ENCODE results near the gene CAMKK1. TPM values are rescaled to one million over a fixed set of nuclear protein-coding genes. Genes with fewer than 3 reads are reported as not detected.
A peak's percentile ranks its signal among the peaks of the same experiment; 100 is the strongest.

CAMKK1 gene
- total and polyA plus RNA-seq, 2 of the 4 experiments (the other 2 are of a cell fraction): 4.1 to 8.2 TPM

DNA sequence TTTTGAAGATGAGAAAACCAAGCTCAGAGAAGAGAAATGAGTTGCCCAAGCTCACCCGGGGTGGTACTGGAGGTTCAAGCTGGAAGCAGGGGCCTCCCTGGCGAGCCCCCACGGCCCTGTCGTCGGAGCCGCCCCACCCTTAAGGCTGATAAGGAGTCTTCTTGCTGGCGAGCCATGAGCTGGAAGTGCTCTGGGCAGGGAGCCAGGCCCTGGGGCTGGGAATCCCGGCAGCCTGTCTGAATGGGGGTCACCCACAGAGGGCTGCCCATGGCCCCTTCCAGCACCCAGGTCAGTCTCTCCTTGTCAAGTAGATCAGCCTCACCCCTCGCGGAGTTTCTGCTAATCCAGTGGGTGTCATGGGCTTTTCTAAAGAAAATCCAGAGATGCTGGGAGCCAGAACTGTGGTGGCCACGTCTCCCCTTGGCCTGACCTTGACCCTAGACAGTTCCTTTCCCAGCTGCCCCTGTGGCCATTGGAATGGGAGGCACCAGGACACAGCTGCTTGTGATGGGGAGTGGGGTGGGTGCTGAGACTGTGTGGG is 24.6 kb upstream of the CAMKK1 start:
- peak; percentile 30 for DNase-seq

More for the DNA sequence above, 24.6 kb upstream of the CAMKK1 start:
- Histone ChIP-seq H2AK5ac (ENCODE audit: low read depth, low read length) (no peak overlapping the region), H2BK120ac (ENCODE audit: low read depth, low read length) (no peak overlapping the region), H3K9ac (ENCODE audit: low read depth, low read length) (no peak overlapping the region), H2BK5ac (ENCODE audit: low read depth, low read length, poor library complexity, severe bottlenecking) (no peak overlapping the region), H3K9me1 (ENCODE audit: insufficient read depth, low read length) (no peaks in the 10 kb centered on the region), H3K18ac (ENCODE audit: low read depth, low read length) (no peak overlapping the region), H2AK9ac (replicated peaks; ENCODE audit: low read depth, low read length, poor library complexity) (peak overlapping the region; percentile 65), H3K27ac (ENCODE audit: insufficient read depth, low read length) (no peak overlapping the region), H3K79me1 (ENCODE audit: low read depth in 1 of 2, low read length in 2 of 2) (no peaks in the 10 kb centered on the region), H3K4me1 (ENCODE audit: control insufficient read depth, insufficient read depth, low read length) (peaks cover 5% of the 10 kb centered on the region; the same call in 1 of the 2 replicates), H3K14ac (replicated peaks; ENCODE audit: low read depth, low read length) (no peak overlapping the region), H2BK20ac (ENCODE audit: low read depth, low read length) (no peak overlapping the region), H2BK15ac (ENCODE audit: low read depth, low read length) (no peak overlapping the region), H4K91ac (ENCODE audit: insufficient read depth, low read depth, low read length) (no peak overlapping the region), H4K20me1 (ENCODE audit: insufficient read depth, low read length) (no peaks in the 10 kb centered on the region), H3K4me2 (ENCODE audit: low read depth, low read length) (no peak overlapping the region), H3K9me3 (ENCODE audit: control insufficient read depth, insufficient read depth, low read length) (no peaks in the 10 kb centered on the region), H3K27me3 (ENCODE audit: control insufficient read depth, insufficient read depth, low read length) (no peaks in the 10 kb centered on the region), H4K8ac (ENCODE audit: low read depth in 2 of 2, low read length in 2 of 2) (no peak overlapping the region), H3K36me3 (ENCODE audit: control insufficient read depth, insufficient read depth, low read length) (no peaks in the 10 kb centered on the region), H3K23ac (ENCODE audit: low read depth, low read length) (no peak overlapping the region), H2AFZ (replicated peaks; ENCODE audit: low read length, poor library complexity) (peak overlapping the region; percentile 33), H4K5ac (ENCODE audit: low read depth, low read length) (no peak overlapping the region), H3K4ac (ENCODE audit: low read depth, low read length) (no peak overlapping the region), H3K56ac (ENCODE audit: extremely low read depth, insufficient read depth, low read length) (no peak overlapping the region), H3K4me3 (ENCODE audit: insufficient read depth, low read depth, low read length) (no peak overlapping the region)
- intact Hi-C loops (cut with micrococcal nuclease) (no loop called here), in situ Hi-C loops (cut with MboI; ENCODE audit: low sequenced_read_pairs) (no loop called here), dilution Hi-C loops (cut with HindIII; ENCODE audit: low sequenced_read_pairs, unreplicated experiment) (no loop called here)
- WGBS, 2 experiments (ENCODE audit: extremely low coverage in 2 of 2, insufficient read length in 1 of 2): 40% methylated on average over 2 of the region's 11 CpGs; no CpG with 5 or more reads in 1 of the 2 experiments
- BruUV-seq (replicated peaks): no TSS peak
- ATAC-seq (ENCODE audit: low read depth): no peak
- ChIA-PET POLR2A (ENCODE audit: unreplicated experiment) (interaction anchor here (0.6 kb wide), 1 partner anchor 72 kb away, joined by 3 read pairs; no protein-coding TSS in a partner anchor), CTCF (interaction anchor here (0.7 kb wide), 1 partner anchor 71 kb away, joined by 3 read pairs; the partner anchor contains the start of gene NCBP3)
- TF ChIP-seq CEBPB (IDR thresholded peaks at IDR 0.05; ENCODE audit: low read depth, low read length) (no peak), CHD1 (IDR thresholded peaks at IDR 0.05; ENCODE audit: low read depth, low read length) (no peak), MAZ (IDR thresholded peaks at IDR 0.05; ENCODE audit: borderline replicate concordance, low read depth, low read length) (no peak), POLR2A (IDR thresholded peaks at IDR 0.05; ENCODE audit: low read depth, low read length) (no peak), NFE2L2 (IDR thresholded peaks at IDR 0.05; ENCODE audit: low read depth, low read length) (no peak), MAFK (IDR thresholded peaks at IDR 0.05; ENCODE audit: low read depth, low read length) (no peak), FOS (IDR thresholded peaks at IDR 0.05; ENCODE audit: low read depth, low read length) (no peak)
- TF ChIP-seq, protein P1, sequence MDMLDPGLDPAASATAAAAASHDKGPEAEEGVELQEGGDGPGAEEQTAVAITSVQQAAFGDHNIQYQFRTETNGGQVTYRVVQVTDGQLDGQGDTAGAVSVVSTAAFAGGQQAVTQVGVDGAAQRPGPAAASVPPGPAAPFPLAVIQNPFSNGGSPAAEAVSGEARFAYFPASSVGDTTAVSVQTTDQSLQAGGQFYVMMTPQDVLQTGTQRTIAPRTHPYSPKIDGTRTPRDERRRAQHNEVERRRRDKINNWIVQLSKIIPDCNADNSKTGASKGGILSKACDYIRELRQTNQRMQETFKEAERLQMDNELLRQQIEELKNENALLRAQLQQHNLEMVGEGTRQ (IDR thresholded peaks at IDR 0.05; ENCODE audit: low read depth, low read length): no peak
- TF ChIP-seq, protein P2, sequence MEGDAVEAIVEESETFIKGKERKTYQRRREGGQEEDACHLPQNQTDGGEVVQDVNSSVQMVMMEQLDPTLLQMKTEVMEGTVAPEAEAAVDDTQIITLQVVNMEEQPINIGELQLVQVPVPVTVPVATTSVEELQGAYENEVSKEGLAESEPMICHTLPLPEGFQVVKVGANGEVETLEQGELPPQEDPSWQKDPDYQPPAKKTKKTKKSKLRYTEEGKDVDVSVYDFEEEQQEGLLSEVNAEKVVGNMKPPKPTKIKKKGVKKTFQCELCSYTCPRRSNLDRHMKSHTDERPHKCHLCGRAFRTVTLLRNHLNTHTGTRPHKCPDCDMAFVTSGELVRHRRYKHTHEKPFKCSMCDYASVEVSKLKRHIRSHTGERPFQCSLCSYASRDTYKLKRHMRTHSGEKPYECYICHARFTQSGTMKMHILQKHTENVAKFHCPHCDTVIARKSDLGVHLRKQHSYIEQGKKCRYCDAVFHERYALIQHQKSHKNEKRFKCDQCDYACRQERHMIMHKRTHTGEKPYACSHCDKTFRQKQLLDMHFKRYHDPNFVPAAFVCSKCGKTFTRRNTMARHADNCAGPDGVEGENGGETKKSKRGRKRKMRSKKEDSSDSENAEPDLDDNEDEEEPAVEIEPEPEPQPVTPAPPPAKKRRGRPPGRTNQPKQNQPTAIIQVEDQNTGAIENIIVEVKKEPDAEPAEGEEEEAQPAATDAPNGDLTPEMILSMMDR (conservative IDR thresholded peaks at IDR 0.05; ENCODE audit: low read depth, low read length): no peak
